RWPE2 (cell line): ENCODE measurements around the gene SLC25A25.

Source experiments
- ATAC-seq: fragments of 200-7000 bp; cut with Tn5 transposase; 3 replicates; pipeline ENCODE4 v1.9.1; 2021; ENCODE audit warnings: low read depth
- DNase-seq: peaks from one replicate; pipeline ENCODE4 v3.0.0-alpha.2; 2020; ENCODE audit warnings: low spot score
- H3K27ac ChIP-seq: fragments of 450-650 bp; 2 replicates; pipeline ENCODE4 v1.5.1; 2017; ENCODE audit warnings: mild to moderate bottlenecking; ENCODE audit not compliant: poor library complexity, severe bottlenecking
- H3K27me3 ChIP-seq: fragments of 250-450 bp; sonication (Bioruptor Pico); 2 replicates; pipeline ENCODE4 v1.5.1; 2021; ENCODE audit warnings: mild to moderate bottlenecking, moderate library complexity; ENCODE audit not compliant: insufficient read depth, poor library complexity, severe bottlenecking
- H3K36me3 ChIP-seq: fragments of 250-450 bp; sonication (Bioruptor Pico); 2 replicates; pipeline ENCODE4 v1.5.1; 2020; ENCODE audit warnings: low read depth, mild to moderate bottlenecking, moderate library complexity
- H3K4me1 ChIP-seq: fragments of 250-450 bp; sonication (Bioruptor Pico); 2 replicates; pipeline ENCODE4 v1.5.1; 2021; ENCODE audit warnings: mild to moderate bottlenecking, moderate library complexity; ENCODE audit not compliant: insufficient read depth, poor library complexity, severe bottlenecking
- H3K4me3 ChIP-seq: fragments of 250-450 bp; sonication (Bioruptor Pico); 2 replicates; pipeline ENCODE4 v1.5.1; 2021; ENCODE audit warnings: mild to moderate bottlenecking, moderate library complexity; ENCODE audit not compliant: severe bottlenecking
- H3K9me3 ChIP-seq: fragments of 250-450 bp; sonication (Bioruptor Pico); 2 replicates; pipeline ENCODE4 v1.5.1; 2021; ENCODE audit warnings: mild to moderate bottlenecking, moderate library complexity; ENCODE audit not compliant: severe bottlenecking
- TF ChIP-seq, protein P1 (sequence below): fragments of 450-650 bp; IDR thresholded peaks from one replicate; pipeline ENCODE4 v1.5.1; 2017; ENCODE audit warnings: mild to moderate bottlenecking, moderate library complexity; ENCODE audit not compliant: poor library complexity, severe bottlenecking

SLC25A25 gene

DNA sequence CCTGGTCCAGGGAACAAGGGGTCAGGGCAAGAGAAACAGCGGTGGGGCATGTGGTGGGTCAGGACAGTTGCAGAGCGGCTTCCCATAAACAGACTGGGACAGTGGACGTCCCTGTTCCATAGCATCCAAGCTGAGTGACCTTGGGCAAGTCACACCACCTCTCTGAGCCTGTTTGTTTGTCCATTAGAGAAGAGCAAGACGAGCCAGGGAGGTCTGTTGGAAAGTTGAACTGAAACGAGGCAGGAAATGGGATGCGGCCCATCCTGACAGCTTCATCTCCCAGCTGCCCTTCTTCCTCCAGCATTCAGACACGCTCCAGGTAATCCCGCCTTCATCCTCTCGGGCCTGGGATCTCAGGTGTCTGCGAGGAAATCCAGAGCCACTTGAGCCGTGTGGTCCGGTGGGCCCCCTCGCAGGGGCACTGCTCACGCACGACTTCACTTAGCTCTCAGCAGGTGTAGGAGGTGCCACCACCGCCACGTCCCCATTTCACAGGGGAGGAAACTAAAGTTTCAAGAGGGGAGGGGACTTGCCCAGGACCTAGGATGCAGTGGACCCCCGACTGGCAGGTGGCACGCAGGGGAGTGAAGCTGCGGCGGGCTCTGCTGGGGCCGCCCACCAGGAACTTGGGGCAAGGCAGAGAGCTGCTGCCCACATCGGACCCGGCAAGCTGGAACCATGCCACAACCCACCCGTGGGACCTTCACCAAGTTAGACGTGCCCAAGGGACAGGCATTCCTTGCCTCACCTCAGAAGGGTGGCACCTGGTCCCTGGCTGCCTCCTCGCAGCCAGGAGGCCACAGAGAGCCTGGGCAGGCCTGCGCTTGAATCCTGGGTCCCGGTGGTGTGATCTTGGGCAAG, 46.5 kb downstream of the SLC25A25 start:
- no peaks in the 10 kb centered on the region for H3K36me3 ChIP-seq
- no peak overlapping the region for H3K4me3 ChIP-seq
- H3K9me3 ChIP-seq = no peaks in the 10 kb centered on the region
- TF ChIP-seq, protein P1, sequence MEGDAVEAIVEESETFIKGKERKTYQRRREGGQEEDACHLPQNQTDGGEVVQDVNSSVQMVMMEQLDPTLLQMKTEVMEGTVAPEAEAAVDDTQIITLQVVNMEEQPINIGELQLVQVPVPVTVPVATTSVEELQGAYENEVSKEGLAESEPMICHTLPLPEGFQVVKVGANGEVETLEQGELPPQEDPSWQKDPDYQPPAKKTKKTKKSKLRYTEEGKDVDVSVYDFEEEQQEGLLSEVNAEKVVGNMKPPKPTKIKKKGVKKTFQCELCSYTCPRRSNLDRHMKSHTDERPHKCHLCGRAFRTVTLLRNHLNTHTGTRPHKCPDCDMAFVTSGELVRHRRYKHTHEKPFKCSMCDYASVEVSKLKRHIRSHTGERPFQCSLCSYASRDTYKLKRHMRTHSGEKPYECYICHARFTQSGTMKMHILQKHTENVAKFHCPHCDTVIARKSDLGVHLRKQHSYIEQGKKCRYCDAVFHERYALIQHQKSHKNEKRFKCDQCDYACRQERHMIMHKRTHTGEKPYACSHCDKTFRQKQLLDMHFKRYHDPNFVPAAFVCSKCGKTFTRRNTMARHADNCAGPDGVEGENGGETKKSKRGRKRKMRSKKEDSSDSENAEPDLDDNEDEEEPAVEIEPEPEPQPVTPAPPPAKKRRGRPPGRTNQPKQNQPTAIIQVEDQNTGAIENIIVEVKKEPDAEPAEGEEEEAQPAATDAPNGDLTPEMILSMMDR = no peak
- DNase-seq = peak; percentile 53
- H3K27me3 ChIP-seq = no peaks in the 10 kb centered on the region
- no peak for ATAC-seq
- no peak overlapping the region for H3K27ac ChIP-seq
- no peaks in the 10 kb centered on the region for H3K4me1 ChIP-seq

DNA sequence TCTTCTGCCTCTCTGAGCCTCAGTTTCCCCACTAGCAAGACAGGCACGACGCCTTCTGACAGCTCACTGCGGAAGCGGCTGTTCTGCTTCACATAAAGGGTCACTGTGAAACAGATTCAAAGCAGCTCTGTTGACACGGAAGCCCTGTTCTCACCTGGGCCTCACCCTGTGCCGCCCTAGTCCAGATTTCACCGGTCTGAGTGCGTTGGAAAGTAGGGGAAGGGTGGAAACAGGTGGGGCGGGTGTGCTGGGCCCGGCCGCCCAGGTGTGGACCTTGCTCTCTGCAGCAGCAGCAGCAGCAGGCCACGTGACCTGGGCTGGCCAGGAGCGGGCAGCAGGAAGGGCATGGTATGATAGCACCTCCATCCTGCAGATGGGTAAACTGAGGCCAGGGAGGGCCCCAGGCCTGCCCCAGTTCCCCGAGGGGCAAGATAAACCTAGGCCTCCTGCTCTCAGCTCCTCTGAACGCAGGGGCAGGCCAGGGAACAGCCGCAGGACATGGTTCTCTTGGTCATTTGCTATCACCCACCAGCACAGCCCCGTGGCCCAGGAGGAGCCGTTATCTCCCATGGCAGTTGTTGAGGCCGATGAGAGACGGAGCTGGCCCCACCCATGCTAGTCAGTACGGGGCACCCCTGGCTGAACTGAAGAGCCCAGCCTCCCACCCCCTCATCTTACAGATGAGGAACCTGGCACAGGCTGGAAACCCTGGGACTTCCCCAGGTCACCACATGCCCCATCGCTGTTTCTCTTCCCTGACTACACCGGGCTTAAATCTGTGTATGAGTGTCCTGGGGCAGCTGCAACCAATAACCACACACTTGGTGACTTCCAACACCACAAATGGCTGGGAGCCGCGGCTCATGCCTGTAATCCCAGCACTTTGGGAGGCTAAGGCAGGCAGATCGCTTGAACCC, 47.4 kb downstream of the SLC25A25 start:
- Histone ChIP-seq H3K9me3 (no peaks in the 10 kb centered on the region), H3K4me1 (no peaks in the 10 kb centered on the region), H3K4me3 (no peak overlapping the region), H3K36me3 (no peaks in the 10 kb centered on the region), H3K27ac (no peak overlapping the region), H3K27me3 (no peaks in the 10 kb centered on the region)
- ATAC-seq (no peak), DNase-seq (peak; percentile 51)
- TF ChIP-seq, protein P1 = no peak

- H3K36me3 ChIP-seq = no peaks in the 10 kb centered on the region
- DNase-seq (peak; percentile 38), ATAC-seq (no peak)
- no peaks in the 10 kb centered on the region for H3K9me3 ChIP-seq
- no peak overlapping the region for H3K4me3 ChIP-seq
- no peak overlapping the region for H3K27ac ChIP-seq
- H3K4me1 ChIP-seq = no peaks in the 10 kb centered on the region
- TF ChIP-seq, protein P1 = no peak
- H3K27me3 ChIP-seq = no peaks in the 10 kb centered on the region
Measured at GRCh38 chr9:128116104-128117083, 48.4 kb downstream of the SLC25A25 start.

DNA sequence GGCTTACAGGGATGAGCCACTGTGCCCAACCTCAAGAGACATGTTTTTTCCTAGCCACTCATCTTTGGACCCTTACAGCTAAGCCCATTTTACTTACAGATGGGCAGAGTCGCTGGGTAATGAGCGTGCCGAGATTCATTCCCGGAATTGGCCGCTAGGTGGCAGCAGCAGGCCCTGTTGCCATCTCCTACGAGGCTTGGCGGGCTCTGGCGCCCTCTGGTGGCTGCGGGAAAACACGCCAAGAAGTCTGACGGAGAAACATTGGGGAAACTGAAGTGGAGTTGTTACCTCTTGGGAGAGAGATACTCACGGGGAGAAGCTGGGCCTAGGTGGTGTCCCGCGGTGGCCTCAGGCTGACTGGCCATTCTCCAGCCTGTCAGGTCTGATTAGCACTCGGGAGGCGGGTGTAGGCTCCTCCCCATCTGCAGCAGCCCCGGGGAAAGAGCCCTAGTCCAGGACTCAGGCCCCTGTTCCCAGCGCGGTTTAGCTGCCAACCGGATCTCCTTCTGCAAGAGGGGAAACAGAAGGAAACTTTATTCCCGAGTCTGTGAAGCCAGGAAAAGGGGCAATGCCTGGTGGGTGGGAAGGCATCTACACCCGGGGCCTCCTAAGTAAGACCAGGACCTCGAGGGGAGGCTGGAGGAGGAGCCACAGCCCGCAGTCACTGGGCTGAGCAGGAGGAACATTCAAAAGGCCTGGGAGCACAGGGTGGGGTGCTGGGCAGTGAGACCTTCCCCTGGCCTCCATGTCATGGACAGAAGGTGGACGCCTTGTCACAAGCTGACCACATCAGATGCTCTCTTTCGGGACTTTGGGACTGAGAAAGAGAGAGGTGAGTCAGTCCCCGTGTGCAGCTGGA, 49.8 kb downstream of the SLC25A25 start:
- TF ChIP-seq, protein P1 = peak; percentile 99
- ATAC-seq = peak; percentile 61
- H3K4me1 ChIP-seq = no peaks in the 10 kb centered on the region
- no peaks in the 10 kb centered on the region for H3K36me3 ChIP-seq
- peak; percentile 83 for DNase-seq
- H3K27me3 ChIP-seq = no peaks in the 10 kb centered on the region
- H3K4me3 ChIP-seq = no peak overlapping the region
- H3K9me3 ChIP-seq = no peaks in the 10 kb centered on the region
- no peak overlapping the region for H3K27ac ChIP-seq
